GM21360 (cell line): ENCODE measurements around the gene PTPRD.

Experiments used
- ATAC-seq: cut with Tn5 transposase; IDR thresholded peaks from one replicate; pipeline ENCODE4 v1.9.1; 2021; ENCODE audit warnings: mild to moderate bottlenecking, moderate library complexity; ENCODE audit not compliant: unreplicated experiment

The PTPRD gene

DNA sequence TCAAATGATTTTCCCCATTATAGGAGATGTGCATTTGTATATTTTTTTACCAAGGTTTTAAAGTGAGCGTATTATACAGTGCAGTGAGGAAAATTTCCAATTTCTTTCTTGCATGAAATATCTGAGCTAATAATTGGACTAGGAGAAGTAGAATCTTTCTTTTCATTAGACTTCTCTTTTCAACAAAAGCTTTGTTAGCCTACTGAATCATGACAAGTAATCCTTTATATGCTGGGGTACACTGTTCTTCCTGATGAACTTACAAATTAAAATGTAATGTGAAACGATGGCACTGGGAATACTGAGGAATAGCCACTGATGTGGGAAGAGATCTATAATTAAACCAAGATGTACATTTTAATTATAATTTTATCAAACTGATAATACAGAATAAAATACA, 829.6 kb downstream of the PTPRD start:
- no peak for ATAC-seq

GRCh38 chr9:9778293-9778692, 834.5 kb downstream of the PTPRD start:
- ATAC-seq, result no peak

DNA sequence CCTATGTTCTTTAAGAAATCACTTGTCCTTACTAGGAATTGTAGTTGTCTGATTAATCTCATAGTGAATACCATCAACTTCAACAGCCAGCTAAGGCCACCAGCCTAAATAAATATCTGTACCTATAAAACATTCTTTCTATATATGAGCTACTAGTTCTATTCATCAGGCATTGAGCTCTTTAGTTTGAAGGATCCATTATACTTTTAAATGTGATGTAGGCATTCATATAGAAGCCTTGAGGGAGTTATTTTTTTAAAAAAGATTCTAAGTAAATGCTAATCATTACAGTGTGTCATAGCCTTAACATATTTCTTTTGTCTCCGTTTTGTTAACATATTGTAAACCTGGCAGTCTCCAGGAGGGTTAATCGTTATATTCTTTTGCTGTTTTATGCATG, 838.3 kb downstream of the PTPRD start:
- no peak for ATAC-seq

DNA sequence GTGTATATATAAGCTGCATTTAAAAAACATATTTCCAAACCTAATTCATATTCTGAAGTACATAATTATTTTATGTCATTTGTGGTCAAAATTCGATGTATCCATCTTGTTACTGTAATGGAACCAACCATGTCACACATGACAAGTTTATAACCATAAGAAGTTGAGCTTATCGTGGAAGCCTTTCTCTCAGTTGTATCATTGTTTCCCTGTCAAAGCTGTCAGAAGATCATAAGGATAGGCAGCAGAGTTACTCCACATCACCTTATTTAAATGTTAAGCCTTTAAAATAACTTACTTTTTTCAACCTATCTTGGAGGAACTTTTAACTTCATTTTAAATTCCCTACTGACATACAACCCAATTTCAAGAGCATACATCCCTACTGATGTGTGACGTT, 841.5 kb downstream of the PTPRD start:
- ATAC-seq, result no peak

DNA sequence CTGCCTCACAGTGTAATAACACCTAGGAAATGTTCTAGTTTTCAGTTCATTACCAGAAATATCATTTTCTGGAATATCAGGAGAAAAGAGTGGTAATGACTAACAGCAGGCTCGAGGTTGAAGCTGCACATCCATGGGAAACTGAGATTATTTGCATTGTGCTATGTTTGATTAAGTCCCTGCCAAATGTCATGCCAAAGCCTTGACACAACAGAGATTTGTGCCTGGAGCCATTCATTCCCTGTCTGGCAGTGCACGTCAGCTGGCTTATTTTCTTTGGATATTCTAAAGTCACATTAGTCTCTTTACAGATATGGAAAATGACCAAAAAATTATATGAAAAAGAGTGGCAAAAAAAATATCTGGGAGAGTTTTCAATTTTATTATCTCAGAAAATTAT, 848.0 kb downstream of the PTPRD start:
- ATAC-seq, result no peak

DNA sequence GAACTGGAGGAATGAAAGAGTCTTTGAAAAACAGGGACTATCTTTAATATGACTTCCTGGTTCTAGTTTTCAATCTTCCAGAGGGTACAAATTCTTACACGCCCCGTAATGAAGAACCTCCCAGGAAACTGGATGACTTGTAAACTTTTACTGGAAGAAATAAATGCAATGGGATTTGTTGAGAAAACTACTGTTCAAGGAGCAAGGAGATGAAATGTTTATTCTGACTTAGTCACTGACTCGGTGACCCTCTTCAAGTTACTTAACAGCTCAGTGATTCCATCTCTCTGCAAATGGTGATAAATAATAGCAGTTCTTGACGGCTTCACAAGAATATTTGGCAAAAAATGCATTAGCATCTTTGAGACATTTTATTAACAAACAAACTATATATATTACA, 858.6 kb downstream of the PTPRD start:
- ATAC-seq, result no peak

GRCh38 chr9:9753266-9753665, 859.5 kb downstream of the PTPRD start:
- no peak for ATAC-seq

GRCh38 chr9:9752722-9753121, 860.1 kb downstream of the PTPRD start:
- ATAC-seq, result no peak

GRCh38 chr9:9751996-9752395, 860.8 kb downstream of the PTPRD start:
- ATAC-seq, result no peak

GRCh38 chr9:9750719-9751118, 862.1 kb downstream of the PTPRD start:
- no peak for ATAC-seq

- ATAC-seq, result no peak
These were observed 863.2 kb downstream of the PTPRD start for GRCh38 chr9:9749591-9749990.

- no peak for ATAC-seq
These were observed 865.0 kb downstream of the PTPRD start for GRCh38 chr9:9747787-9748186.

DNA sequence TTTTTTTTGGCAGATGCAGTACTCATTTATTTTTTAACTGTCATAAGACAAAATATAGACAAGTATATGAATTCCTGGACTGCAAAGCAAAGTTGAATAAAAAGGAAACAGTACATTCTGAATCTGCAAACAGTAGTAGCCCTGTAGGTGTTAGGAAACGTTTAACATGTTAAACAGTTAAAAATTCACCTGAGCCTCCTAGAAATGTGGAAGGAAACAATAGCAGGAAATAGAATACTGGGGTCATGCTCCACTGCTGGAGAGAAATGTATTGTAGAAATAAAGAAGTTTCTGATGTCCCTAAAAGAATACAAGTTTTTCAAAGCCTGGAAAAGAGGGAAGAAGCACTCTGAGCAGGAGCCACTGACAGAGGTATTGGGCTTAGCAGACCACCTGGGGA, 866.0 kb downstream of the PTPRD start:
- no peak for ATAC-seq

- ATAC-seq, result no peak
These were observed 869.0 kb downstream of the PTPRD start for GRCh38 chr9:9743822-9744221.

DNA sequence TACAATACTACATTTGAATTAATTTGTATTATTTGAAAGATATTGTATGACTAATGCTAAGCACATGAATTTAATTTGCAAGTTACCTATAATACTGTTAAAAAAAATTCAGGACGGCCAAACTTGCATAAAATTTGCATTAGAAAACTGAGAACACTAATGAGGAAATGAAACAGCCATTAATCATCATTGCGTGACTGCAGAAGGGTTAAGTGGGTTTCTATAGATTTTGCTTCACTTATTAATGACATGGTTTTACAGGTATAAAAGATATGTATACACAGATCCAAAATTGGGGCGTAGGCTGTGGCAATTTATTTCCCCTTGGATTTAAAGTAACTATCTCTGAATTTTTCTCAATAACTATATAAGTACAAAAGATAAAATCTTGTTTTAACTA, 882.6 kb downstream of the PTPRD start:
- no peak for ATAC-seq

GRCh38 chr9:9729082-9729481, 883.7 kb downstream of the PTPRD start:
- no peak for ATAC-seq

DNA sequence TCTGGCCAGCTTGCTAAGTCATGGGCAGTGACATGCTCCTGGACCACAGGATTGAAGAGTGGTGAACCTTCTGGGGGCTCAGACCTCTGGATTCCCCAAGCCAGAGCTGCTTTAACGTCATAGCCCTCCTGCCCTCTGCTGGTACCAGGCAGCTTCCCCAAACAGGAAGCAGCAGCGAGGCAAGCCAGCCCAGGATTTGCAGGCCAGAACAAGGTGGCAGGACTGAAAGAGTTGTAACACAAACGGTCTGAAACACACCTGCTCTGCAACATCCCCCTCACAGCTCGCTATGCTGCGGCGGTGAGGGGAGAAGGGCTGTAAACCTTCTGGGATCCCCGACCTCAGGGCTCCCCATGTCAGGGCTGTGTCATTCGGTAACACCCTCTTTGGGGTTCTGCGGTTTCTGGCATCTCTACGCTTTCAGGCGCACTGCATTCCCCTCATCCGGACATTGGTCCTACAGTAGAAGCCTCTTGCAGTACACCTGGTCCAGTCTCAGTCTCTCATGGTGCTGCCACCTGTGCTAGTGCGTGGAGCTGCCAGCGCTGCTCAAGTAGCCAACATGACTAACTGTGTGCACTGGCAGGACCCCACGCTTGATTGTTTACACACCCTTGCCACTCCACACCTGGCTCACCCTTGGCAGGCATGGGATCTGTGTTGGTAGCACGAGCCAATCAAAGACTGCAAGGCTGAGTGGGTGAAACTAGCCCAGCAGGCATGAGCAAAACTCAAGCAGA, 893.3 kb downstream of the PTPRD start:
- ATAC-seq, result no peak

DNA sequence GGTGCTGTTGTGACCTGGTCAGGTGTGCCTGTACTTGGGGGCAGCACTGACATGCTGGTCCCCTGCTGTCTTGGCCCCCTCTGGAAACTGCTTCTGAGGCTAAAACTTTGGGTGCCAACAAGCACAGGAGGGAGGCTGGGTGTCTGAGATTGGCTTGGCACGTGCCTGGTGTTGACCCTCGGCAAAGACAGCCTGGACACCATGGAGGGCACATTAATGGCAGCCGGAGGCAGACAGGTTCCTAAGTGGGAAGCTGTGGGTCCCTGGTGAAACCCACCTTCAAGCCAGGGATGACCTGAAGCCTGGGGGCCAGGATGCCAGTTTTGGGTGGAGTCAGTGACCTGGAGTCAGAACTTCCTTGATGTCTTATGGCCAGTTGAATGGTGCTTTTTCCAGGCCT, 894.1 kb downstream of the PTPRD start:
- no peak for ATAC-seq

DNA sequence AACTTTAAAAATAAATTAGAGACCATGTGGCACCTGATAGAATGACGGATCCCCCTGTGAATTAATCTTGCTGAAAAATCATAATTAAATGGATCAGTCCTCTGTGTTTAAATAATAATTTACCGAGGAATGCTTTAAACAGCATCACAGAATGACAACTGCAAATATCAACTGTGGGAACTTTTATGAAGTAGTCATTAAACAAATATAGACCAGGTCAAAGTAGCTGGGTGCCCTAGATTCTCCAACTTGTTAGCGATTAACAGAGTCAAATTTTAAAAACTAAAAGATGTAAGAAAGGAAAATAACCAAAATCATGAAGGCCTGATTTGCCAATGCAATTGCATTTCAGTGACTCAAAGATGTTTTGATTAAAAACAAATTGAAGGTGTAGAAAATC, 933.4 kb downstream of the PTPRD start:
- no peak for ATAC-seq

DNA sequence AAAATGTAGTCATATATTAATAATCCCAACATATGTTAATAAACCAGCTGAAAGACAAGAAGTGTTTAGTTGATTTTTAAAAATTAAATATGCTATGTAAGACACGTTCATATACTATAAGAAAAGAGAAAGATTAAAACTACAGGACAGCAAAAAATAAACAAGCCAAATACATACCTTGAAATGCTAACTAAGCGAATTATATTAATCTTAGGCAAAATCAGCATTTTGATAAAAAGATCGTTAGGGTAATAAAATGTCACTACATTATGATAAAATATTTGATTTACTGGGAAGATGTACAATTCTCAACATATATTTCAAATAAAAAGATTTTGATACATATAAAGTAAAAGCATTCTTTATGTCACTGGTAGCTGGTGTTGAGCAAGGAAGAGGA, 938.3 kb downstream of the PTPRD start:
- ATAC-seq, result no peak

DNA sequence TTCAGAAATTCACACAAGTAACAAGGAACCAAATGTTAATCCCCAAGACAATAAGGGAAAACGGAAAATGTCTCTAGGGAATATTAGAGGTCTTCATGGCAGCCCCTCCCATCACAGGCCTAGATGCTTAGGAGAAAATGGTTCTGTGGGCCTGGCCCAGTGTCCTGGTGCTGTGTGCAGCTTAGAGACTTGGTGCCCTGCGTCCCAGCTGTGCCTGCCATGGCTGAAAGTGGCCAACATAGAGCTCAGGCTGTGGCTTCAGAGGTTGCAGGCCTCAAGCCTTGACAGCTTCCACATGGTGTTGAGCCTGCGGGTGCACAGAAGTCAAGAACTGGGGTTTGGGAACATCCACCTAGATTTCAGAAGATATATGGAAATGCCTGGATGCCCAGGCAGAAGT, 942.3 kb downstream of the PTPRD start:
- no peak for ATAC-seq

- no peak for ATAC-seq
These were observed 967.8 kb downstream of the PTPRD start for GRCh38 chr9:9645006-9645405.

GRCh38 chr9:9631284-9631683, 981.5 kb downstream of the PTPRD start:
- no peak for ATAC-seq
